NCI-H2107 treated with DMSO at 0.1 percent for 48 hours (cell line): ENCODE measurements around the gene CAMTA1.
"Not testable (repeated sequence)": the region's sequence is repeated elsewhere in the genome, so short reads cannot be mapped to it uniquely, and the experiment has no call there.

Experiments
- DNase-seq: peaks from one replicate; lab custom pipeline; 2025; ENCODE audit not compliant: unreplicated experiment; lab: John Stamatoyannopoulos, UW

Gene CAMTA1

GRCh38 chr1:7128293-7128692 is 343.0 kb downstream of the CAMTA1 start:
- no peak for DNase-seq

- no peak for DNase-seq
Measured at GRCh38 chr1:7130127-7130526, 344.9 kb downstream of the CAMTA1 start.

GRCh38 chr1:7135493-7135892 is 350.2 kb downstream of the CAMTA1 start:
- DNase-seq: no peak

GRCh38 chr1:7136166-7136953 is 351.1 kb downstream of the CAMTA1 start:
- DNase-seq: no peak

- DNase-seq: no peak
Measured at GRCh38 chr1:7140251-7140650, 355.0 kb downstream of the CAMTA1 start.

GRCh38 chr1:7145947-7146346 is 360.7 kb downstream of the CAMTA1 start:
- no peak for DNase-seq

GRCh38 chr1:7146710-7147109 is 361.5 kb downstream of the CAMTA1 start:
- DNase-seq: no peak

GRCh38 chr1:7147581-7148282 is 362.5 kb downstream of the CAMTA1 start:
- not testable (repeated sequence) for DNase-seq

GRCh38 chr1:7149080-7149838 is 364.0 kb downstream of the CAMTA1 start:
- DNase-seq: no peak

GRCh38 chr1:7150724-7151280 is 365.5 kb downstream of the CAMTA1 start:
- no peak for DNase-seq

GRCh38 chr1:7151978-7152377 is 366.7 kb downstream of the CAMTA1 start:
- no peak for DNase-seq

GRCh38 chr1:7152655-7153054 is 367.4 kb downstream of the CAMTA1 start:
- DNase-seq: no peak

- DNase-seq: no peak
Measured at GRCh38 chr1:7153464-7153863, 368.2 kb downstream of the CAMTA1 start.

GRCh38 chr1:7159116-7159781 is 374.0 kb downstream of the CAMTA1 start:
- no peak for DNase-seq

- not testable (repeated sequence) for DNase-seq
Measured at GRCh38 chr1:7168554-7168953, 383.3 kb downstream of the CAMTA1 start.

GRCh38 chr1:7171168-7171567 is 385.9 kb downstream of the CAMTA1 start:
- no peak for DNase-seq

- no peak for DNase-seq
Measured at GRCh38 chr1:7171574-7171973, 386.3 kb downstream of the CAMTA1 start.

GRCh38 chr1:7172804-7173203 is 387.6 kb downstream of the CAMTA1 start:
- no peak for DNase-seq

- no peak for DNase-seq
Measured at GRCh38 chr1:7174561-7174960, 389.3 kb downstream of the CAMTA1 start.

- DNase-seq: no peak
Measured at GRCh38 chr1:7174980-7175906, 390.0 kb downstream of the CAMTA1 start.
